Effector memory CD4-positive, alpha-beta T cell (primary cell): Measurements from ENCODE around the gene AP4S1.
"Not testable (repeated sequence)": the region's sequence is repeated elsewhere in the genome, so short reads cannot be mapped to it uniquely, and the experiment has no call there.

Experiments used
- DNase-seq, 3 donors: peaks; one replicate each; pipeline ENCODE4 v3.0.0-alpha.2; 2020
- H3K27ac ChIP-seq: 2 replicates; pipeline ENCODE4 v1.7.0; 2013; ENCODE audit warnings: mild to moderate bottlenecking, low read length, moderate library complexity; ENCODE audit not compliant: insufficient read depth, poor library complexity, severe bottlenecking
- H3K27me3 ChIP-seq: replicated peaks from 2 replicates; pipeline ENCODE4 v1.7.0; 2013; ENCODE audit warnings: mild to moderate bottlenecking, low read length; ENCODE audit not compliant: insufficient read depth, control insufficient read depth, poor library complexity, severe bottlenecking
- H3K36me3 ChIP-seq: 2 replicates; pipeline ENCODE4 v1.7.0; 2013; ENCODE audit warnings: mild to moderate bottlenecking, low read length, moderate library complexity; ENCODE audit not compliant: control insufficient read depth, insufficient read depth
- H3K4me1 ChIP-seq: 2 replicates; pipeline ENCODE4 v1.7.0; 2013; ENCODE audit warnings: low read length, mild to moderate bottlenecking; ENCODE audit not compliant: control insufficient read depth, insufficient read depth, poor library complexity, severe bottlenecking
- H3K4me3 ChIP-seq: 2 replicates; pipeline ENCODE4 v1.7.0; 2013; ENCODE audit warnings: low read length, low read depth, mild to moderate bottlenecking; ENCODE audit not compliant: insufficient read depth, poor library complexity, severe bottlenecking
- H3K9me3 ChIP-seq: 2 replicates; pipeline ENCODE4 v1.7.0; 2013; ENCODE audit warnings: mild to moderate bottlenecking, low read length, moderate library complexity; ENCODE audit not compliant: control insufficient read depth

Gene AP4S1

GRCh38 chr14:31042300-31042699 lies 16.9 kb downstream of the AP4S1 start:
- Histone ChIP-seq H3K4me1 (no peaks in the 10 kb centered on the region), H3K36me3 (peaks cover 11% of the 10 kb centered on the region), H3K27me3 (no peaks in the 10 kb centered on the region), H3K9me3 (no peaks in the 10 kb centered on the region), H3K27ac (no peak overlapping the region), H3K4me3 (no peak overlapping the region)
- no peak for DNase-seq

GRCh38 chr14:31042893-31043292 lies 17.4 kb downstream of the AP4S1 start:
- not testable (repeated sequence) for H3K27ac ChIP-seq, H3K27me3 ChIP-seq, H3K36me3 ChIP-seq, H3K4me3 ChIP-seq, H3K9me3 ChIP-seq, DNase-seq, H3K4me1 ChIP-seq

GRCh38 chr14:31043379-31043778 lies 17.9 kb downstream of the AP4S1 start:
- Histone ChIP-seq H3K4me1 (no peaks in the 10 kb centered on the region), H3K36me3 (peaks cover 1% of the 10 kb centered on the region), H3K4me3 (no peak overlapping the region), H3K9me3 (no peaks in the 10 kb centered on the region), H3K27me3 (no peaks in the 10 kb centered on the region), H3K27ac (no peak overlapping the region)
- no peak for DNase-seq

GRCh38 chr14:31045501-31046080 lies 20.1 kb downstream of the AP4S1 start:
- no peaks in the 10 kb centered on the region for H3K4me1 ChIP-seq
- no peak for DNase-seq
- H3K27me3 ChIP-seq: no peaks in the 10 kb centered on the region
- H3K36me3 ChIP-seq: no peaks in the 10 kb centered on the region
- no peak overlapping the region for H3K4me3 ChIP-seq
- no peaks in the 10 kb centered on the region for H3K9me3 ChIP-seq
- no peak overlapping the region for H3K27ac ChIP-seq

GRCh38 chr14:31047503-31047902 lies 22.1 kb downstream of the AP4S1 start:
- no peaks in the 10 kb centered on the region for H3K27me3 ChIP-seq
- H3K4me1 ChIP-seq: no peaks in the 10 kb centered on the region
- no peaks in the 10 kb centered on the region for H3K9me3 ChIP-seq
- H3K4me3 ChIP-seq: no peak overlapping the region
- H3K36me3 ChIP-seq: no peaks in the 10 kb centered on the region
- DNase-seq: no peak
- no peak overlapping the region for H3K27ac ChIP-seq

- H3K27me3 ChIP-seq: no peaks in the 10 kb centered on the region
- H3K4me1 ChIP-seq: no peaks in the 10 kb centered on the region
- no peak overlapping the region for H3K4me3 ChIP-seq
- H3K9me3 ChIP-seq: no peaks in the 10 kb centered on the region
- no peak overlapping the region for H3K27ac ChIP-seq
- no peak for DNase-seq
- H3K36me3 ChIP-seq: no peaks in the 10 kb centered on the region
These were observed 25.6 kb downstream of the AP4S1 start for GRCh38 chr14:31051023-31051422.

- Histone ChIP-seq H3K27ac (no peak overlapping the region), H3K36me3 (no peaks in the 10 kb centered on the region), H3K27me3 (no peaks in the 10 kb centered on the region), H3K9me3 (no peaks in the 10 kb centered on the region), H3K4me1 (no peaks in the 10 kb centered on the region), H3K4me3 (no peak overlapping the region)
- no peak for DNase-seq
These were observed 26.1 kb downstream of the AP4S1 start for GRCh38 chr14:31051511-31051910.

GRCh38 chr14:31052905-31053586 lies 27.6 kb downstream of the AP4S1 start:
- not testable (repeated sequence) for H3K4me1 ChIP-seq, H3K27me3 ChIP-seq, H3K9me3 ChIP-seq, DNase-seq, H3K36me3 ChIP-seq, H3K27ac ChIP-seq, H3K4me3 ChIP-seq

GRCh38 chr14:31057035-31057434 lies 31.6 kb downstream of the AP4S1 start:
- no peak overlapping the region for H3K27ac ChIP-seq

GRCh38 chr14:31057701-31058364 lies 32.4 kb downstream of the AP4S1 start:
- H3K27me3 ChIP-seq: no peaks in the 10 kb centered on the region
- no peaks in the 10 kb centered on the region for H3K4me1 ChIP-seq
- no peak overlapping the region for H3K27ac ChIP-seq
- no peak overlapping the region for H3K4me3 ChIP-seq
- no peaks in the 10 kb centered on the region for H3K9me3 ChIP-seq
- no peak for DNase-seq
- no peaks in the 10 kb centered on the region for H3K36me3 ChIP-seq

More at GRCh38 chr14:31057035-31057434, 31.6 kb downstream of the AP4S1 start:
- no peaks in the 10 kb centered on the region for H3K36me3 ChIP-seq
- H3K4me3 ChIP-seq: no peak overlapping the region
- H3K4me1 ChIP-seq: no peaks in the 10 kb centered on the region
- H3K27me3 ChIP-seq: no peaks in the 10 kb centered on the region
- no peak for DNase-seq
- H3K9me3 ChIP-seq: no peaks in the 10 kb centered on the region
